ENCODE results near the gene HOXB8. TPM values are rescaled to one million over a fixed set of nuclear protein-coding genes. Genes with fewer than 3 reads are reported as not detected.

The HOXB8 gene
- total RNA-seq, 2 donors from 2014 or later: 0.09 to 0.97 TPM

- no peaks in the 10 kb centered on the region for H3K9me3 ChIP-seq
- WGBS: 73% methylated on average over 6 of the region's 6 CpGs
- no peak for TF ChIP-seq CTCF (IDR thresholded peaks at IDR 0.05)
- no peak for TF ChIP-seq POLR2AphosphoS5 (IDR thresholded peaks at IDR 0.05)
- no peak for TF ChIP-seq POLR2A (IDR thresholded peaks at IDR 0.05)
- DNase-seq (ENCODE audit: low spot score): no peak
- H3K4me3 ChIP-seq: peak overlapping the region; percentile 37 to 38
- peaks cover 2% of the 10 kb centered on the region for H3K27me3 ChIP-seq (replicated peaks; ENCODE audit: insufficient read depth)
- no peaks in the 10 kb centered on the region for H3K4me1 ChIP-seq (replicated peaks)
- H3K27ac ChIP-seq: peak overlapping the region in 1 of 2 donors; percentile 39
- no peaks in the 10 kb centered on the region for H3K36me3 ChIP-seq
- intact Hi-C loops (cut with DNase I): no loop called here
These were observed 51.7 kb downstream of the HOXB8 start for GRCh38 chr17:48563385-48563838.

DNA sequence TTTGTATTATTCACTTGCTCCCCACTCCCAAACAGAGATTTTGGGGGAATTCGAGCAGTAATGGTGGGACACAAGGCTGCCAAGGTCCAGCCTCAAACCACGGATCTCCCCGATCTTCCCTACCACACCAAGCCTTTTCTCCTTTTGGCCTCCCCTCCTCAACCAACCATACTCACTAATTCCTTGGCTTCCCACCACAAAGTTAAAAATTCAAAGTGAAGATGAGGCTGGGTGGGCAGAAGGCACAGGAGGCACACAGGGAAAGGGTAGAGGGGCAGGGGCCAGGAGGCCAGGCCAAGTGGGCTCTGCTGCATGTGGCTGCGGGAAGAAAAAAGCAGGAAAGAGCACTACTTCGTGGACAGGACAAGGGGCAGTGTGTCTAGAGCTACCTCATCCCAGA is 52.2 kb downstream of the HOXB8 start:
- no peaks in the 10 kb centered on the region for H3K4me1 ChIP-seq (replicated peaks)
- 96% methylated on average over 5 of the region's 5 CpGs for WGBS
- intact Hi-C loops (cut with DNase I): no loop called here
- no peaks in the 10 kb centered on the region for H3K36me3 ChIP-seq
- H3K9me3 ChIP-seq: no peaks in the 10 kb centered on the region
- H3K27ac ChIP-seq: no peak overlapping the region
- no peak overlapping the region for H3K4me3 ChIP-seq
- DNase-seq (ENCODE audit: low spot score): no peak
- H3K27me3 ChIP-seq (replicated peaks; ENCODE audit: insufficient read depth): no peaks in the 10 kb centered on the region
- TF ChIP-seq POLR2A (IDR thresholded peaks at IDR 0.05): no peak
- TF ChIP-seq POLR2AphosphoS5 (IDR thresholded peaks at IDR 0.05): no peak
- no peak for TF ChIP-seq CTCF (IDR thresholded peaks at IDR 0.05)

MicroRNA genes within 50 kb of the gene (microRNA counts, 767-probe panel; counts per million panel counts)
- 2,273 to 2,894 counts per million in 2 donors for microRNA hsa-miR-10a-5p

Small RNA genes within 50 kb of the gene (microRNA-seq; reads per million reads assigned to microRNA genes)
- 0.42 reads per million for gene MIR196A1

Small RNA genes within 50 kb of the gene (small RNA-seq; reads per million reads assigned to genes)
- 0 to 0.19 reads per million in 2 donors for gene MIR196A1

Other genes starting within 250 kb of the HOXB8 start
- 1 to 10 TPM; 1.1 to 1.4 TPM for gene SKAP1, start 185.1 kb downstream of the HOXB8 start, total RNA-seq
- not detected for gene HOXB1, start 84.3 kb downstream of the HOXB8 start, total RNA-seq
- gene HOXB2, start 70.2 kb downstream of the HOXB8 start, total RNA-seq: 1 to 10 TPM; 4.1 to 9.5 TPM
- 1 to 10 TPM in 1 of 2 donors, under 1 TPM in 1; 0.41 to 1.1 TPM for gene HOXB4, start 36.9 kb downstream of the HOXB8 start, total RNA-seq
- 10 to 100 TPM in 1 of 2 donors, 1 to 10 TPM in 1; 7.8 to 11.4 TPM for gene HOXB3, start 25.1 kb downstream of the HOXB8 start, total RNA-seq
- gene HOXB5, start 21.5 kb downstream of the HOXB8 start, total RNA-seq: 1 to 10 TPM in 1 of 2 donors, under 1 TPM in 1; 0.36 to 1.1 TPM
- under 1 TPM; 0.27 to 0.40 TPM for gene HOXB6, start 10.3 kb downstream of the HOXB8 start, total RNA-seq
- 1 to 10 TPM in 1 of 2 donors, under 1 TPM in 1; 0.73 to 3.4 TPM for gene HOXB7, start 4.3 kb downstream of the HOXB8 start, total RNA-seq
- under 1 TPM; 0.09 to 0.68 TPM for gene HOXB9, start 11.1 kb upstream of the HOXB8 start, total RNA-seq
- 100 to 1,000 TPM in 1 of 2 donors, 10 to 100 TPM in 1; 56.7 to 243 TPM for gene PRAC1, start 107.2 kb upstream of the HOXB8 start, total RNA-seq
- 100 to 1,000 TPM in 1 of 2 donors, 1 to 10 TPM in 1; 9.6 to 135 TPM for gene PRAC2, start 107.9 kb upstream of the HOXB8 start, total RNA-seq
- 100 to 1,000 TPM in 1 of 2 donors, 10 to 100 TPM in 1; 78.7 to 249 TPM for gene HOXB13, start 113.5 kb upstream of the HOXB8 start, total RNA-seq
- gene TTLL6, start 201.9 kb upstream of the HOXB8 start, total RNA-seq: 1 to 10 TPM in 1 of 2 donors, under 1 TPM in 1; 0.23 to 4.0 TPM
- gene CALCOCO2, start 215.7 kb upstream of the HOXB8 start, total RNA-seq: 10 to 100 TPM; 60.1 to 78.8 TPM

All from prostate gland (tissue), 2 donors.